NOMO-1 treated with DMSO at 0.1 percent for 48 hours (cell line): ENCODE results near the gene CLEC20A.

Experiments
- DNase-seq: peaks from one replicate; lab custom pipeline; 2025; ENCODE audit not compliant: unreplicated experiment; lab: John Stamatoyannopoulos, UW

The CLEC20A gene

DNA sequence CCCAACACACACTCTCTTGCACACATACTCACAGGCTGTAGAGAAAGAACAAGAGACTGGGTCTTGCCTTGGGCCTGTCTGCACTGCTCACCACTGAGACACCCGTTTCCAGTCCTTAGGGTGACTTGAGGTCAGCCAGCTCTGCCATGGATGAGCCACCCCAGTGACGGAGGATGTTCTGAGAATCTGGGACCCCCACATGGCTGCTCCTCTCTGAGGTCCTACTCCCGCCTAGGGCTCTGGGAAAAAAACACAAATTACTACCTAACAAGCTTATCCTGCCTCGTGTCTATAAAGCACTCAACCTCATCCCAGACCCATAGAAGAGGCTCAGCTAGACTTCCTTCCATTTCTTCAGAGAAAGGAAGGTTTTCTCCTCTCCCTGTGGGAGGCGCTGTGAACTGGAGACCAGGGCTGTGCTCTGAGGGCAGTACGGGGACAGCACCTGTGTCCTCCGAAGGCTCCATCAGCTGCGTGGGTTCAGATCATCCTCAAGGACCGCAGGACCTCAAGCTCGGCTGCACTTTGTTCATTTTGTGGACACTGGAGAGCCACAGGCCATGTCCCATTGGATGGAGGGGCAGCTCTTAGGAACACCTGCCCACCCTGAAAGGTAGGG is 4.3 kb upstream of the CLEC20A start:
- DNase-seq: no peak

DNA sequence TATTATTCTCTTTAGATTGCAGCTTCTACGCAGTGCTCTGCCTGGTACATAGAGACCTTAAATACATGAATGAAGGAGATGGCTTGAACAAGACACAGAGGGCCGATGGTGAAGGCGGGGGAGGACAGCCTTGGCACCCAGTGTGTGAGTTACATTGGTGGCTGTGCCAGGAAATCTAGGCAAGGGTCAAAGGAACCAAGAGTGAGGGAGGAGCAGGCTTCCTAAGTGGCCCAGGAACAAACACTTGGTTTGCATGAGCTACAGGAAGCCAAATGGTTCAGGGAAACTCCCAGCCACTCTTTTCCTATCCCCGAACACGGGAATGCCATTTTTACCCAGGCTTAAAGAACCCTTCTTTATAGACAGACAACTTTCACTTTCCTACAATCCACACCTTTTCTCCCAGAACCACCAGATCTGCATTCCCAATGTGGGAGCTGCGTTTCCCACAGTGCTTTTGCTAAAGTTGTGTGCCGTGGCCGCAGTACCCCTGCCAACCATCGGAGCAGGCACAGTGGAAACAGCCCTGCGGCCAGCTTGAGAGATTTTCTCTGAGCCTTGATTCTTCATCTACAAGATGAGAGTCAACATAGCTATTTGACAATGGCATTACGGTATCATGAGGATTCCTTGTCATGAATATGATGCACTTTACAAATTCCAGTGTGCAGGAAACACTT is 3.5 kb upstream of the CLEC20A start:
- no peak for DNase-seq

DNA sequence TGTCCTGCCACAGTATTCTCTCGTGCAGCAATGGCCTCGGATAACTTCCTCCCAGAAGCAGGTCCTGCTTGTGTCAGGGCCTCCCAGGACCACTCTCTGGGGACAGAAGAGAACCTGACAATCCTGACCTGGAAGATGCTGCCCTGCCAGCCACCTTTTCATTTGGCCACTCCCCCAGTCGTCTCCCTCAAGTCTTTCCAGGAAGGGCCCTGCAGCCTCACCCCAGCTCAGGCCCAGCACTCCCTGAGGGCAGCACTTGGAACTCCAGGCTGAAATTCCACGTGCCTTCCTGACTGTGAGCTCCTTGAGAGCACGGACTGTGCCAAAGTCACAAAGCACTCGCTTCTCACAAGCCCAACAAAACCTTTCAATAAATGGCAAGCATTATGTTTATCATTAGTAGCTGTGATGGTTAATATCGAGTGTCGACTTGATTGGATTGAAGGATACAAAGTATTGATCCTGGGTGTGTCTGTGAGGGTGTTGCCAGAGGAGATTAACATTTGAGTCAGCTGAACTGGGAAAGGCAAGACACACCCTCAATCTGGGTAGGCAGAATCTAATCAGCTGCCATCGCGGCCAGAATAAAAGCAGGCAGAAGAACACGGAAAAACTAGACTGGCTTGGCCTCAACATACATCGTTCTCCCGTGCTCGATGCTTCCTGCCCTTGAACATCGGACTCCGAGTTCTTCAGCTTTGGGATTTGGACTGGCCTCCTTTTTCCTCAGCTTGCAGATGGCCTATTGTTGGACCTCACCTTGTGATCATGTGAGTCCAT is 2.3 kb upstream of the CLEC20A start:
- no peak for DNase-seq

DNA sequence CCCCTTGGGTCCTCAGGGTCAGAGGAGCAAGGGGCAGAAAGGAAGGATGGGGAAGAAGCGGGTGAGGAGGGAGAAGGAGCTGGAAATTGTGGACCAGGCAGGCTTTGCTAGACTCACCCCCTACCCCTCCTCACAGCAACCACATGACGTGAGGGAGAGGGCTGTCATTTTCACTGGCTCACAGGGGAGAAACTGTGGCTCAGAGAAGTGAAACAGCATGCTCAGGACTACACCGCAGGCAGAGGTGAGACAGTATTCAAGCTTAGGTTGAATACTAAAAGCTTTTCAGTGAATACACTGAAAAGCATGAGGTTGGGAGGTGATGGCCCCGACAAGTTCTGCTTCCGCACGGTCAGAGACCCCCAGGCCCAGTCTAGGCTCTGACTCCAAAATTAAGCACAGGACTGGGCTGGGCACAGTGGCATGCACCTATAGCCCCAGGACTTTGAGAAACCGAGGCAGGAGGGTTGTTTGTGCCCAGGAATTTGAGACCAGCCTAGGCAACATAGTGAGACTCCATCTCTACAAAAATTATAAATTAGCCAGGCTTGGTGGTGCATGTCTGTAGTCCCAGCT is 1.2 kb upstream of the CLEC20A start:
- no peak for DNase-seq

DNA sequence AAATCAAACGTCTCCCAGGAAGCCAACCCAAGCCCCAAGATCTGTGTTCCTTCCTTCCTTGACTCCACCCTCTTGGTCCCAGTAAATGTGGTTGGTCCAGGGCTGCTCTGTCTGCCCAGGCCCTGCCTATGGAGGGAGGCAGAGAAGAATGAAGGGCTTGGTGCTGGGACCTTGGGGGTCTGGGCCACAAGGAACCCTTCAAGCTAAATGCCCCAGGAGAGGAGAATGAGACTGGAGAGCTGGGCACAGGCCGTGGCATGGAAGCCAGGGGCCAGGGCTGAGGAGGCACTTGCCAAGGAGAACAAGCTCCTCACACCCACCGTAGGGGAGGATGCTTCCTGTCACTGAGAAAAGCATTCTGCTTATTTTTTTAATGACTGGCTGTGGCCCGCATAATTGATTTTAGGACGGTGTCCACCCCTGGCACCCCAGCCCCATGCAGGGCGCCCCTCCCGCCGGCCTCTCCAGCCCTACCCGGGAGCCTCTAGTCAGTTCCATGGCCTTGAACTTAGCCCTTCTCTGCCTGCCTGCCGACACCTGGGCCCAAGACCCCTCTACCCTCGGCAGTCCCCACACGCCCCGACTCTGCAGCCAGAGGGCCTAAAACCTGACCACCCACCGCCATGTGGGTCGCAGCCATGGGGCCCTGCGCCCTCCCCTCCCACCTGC is 889 bp downstream of the CLEC20A start:
- no peak for DNase-seq

DNA sequence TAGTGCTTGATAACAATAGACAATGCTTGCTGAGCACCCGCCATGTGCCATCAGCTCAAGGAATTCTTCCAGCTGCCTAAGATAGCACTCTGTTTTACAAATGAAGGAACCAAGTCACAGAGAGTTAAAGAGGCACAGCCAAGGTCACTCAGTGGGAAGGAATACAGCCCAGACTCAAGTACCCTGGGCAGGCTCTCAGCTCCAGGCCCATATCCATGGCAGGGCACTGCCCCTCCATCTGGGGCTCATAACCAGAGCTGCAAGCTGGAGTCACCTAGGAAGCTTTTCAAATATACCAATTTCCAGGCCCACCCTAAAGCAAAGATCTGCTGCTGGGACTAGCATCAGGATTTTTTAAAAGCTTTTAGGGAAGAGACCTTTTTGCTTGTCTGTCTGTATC is 1.6 kb downstream of the CLEC20A start:
- DNase-seq: no peak

DNA sequence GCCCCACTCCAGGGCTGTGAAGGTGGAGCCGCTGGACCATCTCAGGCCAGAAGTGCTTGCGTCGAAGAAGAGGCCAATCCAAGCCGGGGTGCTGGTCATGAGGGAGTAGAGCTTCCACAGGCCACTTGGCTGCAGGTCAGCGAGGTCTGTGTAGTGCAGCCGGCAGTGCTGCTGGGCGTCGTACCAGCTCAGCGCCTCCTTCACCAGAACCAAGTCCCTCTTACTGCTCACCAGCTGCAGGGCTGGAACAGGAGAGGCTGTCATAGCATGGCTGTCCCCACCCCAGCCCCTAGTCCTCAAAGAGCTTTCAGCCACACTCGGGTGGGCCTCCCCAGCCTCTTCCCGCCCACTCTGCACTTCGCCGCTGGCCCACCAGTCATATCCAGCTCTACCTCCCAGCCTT is 2.2 kb downstream of the CLEC20A start:
- no peak for DNase-seq

DNA sequence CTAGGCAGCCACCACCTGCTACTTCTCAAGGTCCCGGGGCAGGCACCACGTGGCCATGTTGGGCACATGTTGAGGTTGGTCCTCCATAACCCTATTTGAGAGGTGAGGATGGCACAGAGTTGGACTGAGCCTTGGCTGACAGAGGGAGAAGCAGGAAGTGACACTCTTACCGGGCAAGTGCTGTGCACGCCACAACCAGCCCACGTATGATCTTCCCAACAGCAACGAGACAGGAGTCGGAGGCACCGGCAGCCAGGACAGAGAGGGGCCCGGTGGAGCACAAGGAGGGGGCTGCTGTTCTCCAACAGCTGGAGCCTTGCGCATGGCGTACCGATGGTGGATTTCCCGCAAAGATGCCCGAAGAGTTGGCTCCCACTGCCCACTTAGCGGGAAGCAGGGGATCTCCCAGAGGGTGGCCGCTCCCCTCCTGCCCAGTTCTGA is 3.4 kb downstream of the CLEC20A start:
- no peak for DNase-seq

DNA sequence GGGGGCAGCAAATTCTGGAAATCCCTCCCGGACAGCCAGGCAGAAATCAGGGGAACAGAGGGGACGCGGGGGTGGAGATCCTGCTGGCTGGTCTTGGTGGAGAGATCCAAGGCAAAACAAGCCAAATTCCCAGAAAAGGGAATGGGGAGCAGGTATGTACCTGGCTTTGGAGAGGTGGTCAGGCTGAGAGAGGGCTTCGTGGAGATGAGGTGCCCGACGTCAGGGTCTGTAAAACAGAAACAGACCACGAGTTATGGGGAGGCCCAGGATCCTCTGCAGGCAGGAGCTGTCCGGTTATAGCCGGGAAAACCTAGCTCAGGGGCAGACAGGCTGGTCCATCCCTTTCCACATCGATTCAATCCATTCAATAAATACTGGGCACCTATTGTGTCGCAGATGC is 4.4 kb downstream of the CLEC20A start:
- no peak for DNase-seq

DNA sequence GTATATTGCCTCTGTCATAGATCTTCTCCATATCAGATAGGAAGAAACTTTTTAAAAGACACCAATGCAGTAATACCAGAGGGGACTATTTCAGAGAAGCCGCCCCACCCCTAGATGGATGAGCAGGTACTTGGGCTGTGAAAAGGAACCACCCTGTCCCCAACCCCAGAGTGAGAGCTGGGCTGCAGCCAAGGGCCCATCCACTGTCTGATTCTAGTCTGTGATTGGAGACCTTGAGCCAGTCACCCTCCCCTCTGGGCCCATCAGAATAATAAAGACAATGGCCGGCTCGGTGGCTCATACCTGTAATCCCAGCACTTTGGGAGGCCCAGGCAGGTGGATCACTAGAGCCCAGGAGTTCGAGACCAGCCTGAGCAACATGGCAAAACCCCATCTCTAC is 5.0 kb downstream of the CLEC20A start:
- DNase-seq: no peak

DNA sequence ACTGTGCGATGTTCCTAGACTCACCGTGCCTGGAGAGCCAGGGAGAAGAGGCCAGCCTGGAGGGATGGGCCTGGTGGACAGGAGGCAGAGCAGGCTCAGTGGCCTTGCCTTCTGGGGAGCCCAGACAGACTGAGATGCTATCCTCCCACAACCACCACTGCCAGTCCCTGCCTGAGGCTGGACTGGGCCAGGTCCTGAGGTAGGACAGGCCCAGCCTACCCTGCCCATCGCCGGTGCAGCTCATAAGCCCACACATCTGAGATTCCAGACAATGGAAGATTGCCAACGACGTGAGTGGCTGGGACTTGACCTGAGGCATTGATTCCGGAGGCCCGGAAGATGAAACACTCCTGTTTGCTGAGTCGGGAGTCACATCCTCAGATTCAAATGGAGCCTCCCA is 5.8 kb downstream of the CLEC20A start:
- no peak for DNase-seq

DNA sequence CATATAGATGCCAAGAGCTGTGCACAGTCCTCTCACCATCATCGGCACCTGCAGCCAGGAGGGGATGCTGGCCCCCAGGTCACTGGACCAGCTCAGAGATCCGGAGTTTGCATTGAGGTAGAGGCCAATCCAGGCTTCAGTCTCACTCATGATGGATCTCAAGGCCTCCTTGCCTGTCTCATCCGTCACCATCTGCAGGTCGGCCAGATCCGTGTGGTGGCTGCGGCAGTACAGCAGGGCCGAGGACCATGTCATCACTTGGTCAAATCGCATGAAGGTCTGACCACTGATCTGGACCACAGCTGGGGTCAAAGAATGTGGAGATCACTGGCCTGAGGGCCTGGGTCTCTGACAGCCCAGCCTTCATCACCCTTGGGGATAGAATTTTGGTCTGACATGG is 6.6 kb downstream of the CLEC20A start:
- no peak for DNase-seq

DNA sequence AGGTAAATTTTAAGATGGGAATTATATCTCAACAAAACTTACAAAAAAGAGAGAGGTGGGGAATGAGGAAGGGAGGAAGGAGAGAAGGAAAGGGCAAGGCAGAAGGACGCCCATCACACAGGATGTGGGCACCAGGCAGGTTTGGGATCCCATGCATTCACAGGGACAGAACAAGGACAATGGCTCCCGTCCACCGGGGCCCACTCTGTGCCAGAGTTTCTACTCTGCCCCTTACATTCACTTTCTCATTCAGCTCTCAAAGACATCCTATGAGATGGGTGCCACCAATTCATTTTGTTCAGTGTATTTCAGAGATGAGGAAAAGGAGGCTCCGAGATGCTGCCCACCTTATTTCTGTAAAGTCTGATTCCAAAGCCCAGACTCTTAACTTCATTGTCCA is 7.4 kb downstream of the CLEC20A start:
- no peak for DNase-seq

DNA sequence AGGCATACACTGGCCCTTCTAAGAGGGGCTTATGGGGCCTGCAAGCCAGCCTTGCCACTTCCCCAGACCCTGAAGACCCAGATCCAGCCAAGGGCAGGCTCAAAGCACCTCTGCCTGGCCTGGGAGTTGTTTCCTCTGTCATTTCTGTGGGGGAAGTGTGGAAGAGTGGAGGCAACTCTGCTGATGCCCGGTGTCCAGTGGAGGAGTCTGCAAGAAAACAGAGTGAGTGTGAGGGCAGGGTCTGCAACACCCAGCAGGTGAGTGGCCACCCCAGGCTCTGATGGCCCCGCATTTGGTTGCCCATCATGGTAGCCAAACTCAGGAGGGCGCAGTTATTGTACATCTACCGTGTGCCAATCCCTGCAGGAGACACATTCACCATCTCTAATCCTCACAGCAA is 8.4 kb downstream of the CLEC20A start:
- no peak for DNase-seq

DNA sequence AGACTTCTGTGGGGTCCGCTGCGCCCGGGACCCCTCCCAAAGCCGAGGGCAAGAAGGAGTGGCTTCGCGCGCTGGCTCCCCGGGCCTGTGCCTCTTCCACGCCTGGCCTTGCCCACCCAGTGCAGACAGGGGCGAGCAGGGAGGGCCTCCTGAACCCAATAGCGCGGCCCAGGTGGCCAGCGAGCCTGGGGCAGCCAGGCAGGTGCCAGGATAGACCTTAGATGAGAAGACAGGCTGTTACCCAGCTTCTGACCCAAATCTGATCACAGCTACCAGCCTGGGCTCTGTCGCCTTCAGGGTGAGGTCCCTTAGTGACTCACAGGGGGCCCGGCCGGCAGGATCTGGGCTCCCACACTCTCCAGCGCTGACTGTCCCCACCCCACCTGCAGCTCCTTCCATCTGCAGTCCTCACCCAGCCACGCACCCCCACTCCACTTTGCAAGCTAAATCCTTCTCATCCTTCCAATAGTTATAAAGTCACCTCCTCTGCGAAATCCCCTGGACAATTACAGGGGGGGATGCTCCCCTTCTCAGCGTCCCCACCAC is 9.6 kb downstream of the CLEC20A start:
- DNase-seq: no peak

DNA sequence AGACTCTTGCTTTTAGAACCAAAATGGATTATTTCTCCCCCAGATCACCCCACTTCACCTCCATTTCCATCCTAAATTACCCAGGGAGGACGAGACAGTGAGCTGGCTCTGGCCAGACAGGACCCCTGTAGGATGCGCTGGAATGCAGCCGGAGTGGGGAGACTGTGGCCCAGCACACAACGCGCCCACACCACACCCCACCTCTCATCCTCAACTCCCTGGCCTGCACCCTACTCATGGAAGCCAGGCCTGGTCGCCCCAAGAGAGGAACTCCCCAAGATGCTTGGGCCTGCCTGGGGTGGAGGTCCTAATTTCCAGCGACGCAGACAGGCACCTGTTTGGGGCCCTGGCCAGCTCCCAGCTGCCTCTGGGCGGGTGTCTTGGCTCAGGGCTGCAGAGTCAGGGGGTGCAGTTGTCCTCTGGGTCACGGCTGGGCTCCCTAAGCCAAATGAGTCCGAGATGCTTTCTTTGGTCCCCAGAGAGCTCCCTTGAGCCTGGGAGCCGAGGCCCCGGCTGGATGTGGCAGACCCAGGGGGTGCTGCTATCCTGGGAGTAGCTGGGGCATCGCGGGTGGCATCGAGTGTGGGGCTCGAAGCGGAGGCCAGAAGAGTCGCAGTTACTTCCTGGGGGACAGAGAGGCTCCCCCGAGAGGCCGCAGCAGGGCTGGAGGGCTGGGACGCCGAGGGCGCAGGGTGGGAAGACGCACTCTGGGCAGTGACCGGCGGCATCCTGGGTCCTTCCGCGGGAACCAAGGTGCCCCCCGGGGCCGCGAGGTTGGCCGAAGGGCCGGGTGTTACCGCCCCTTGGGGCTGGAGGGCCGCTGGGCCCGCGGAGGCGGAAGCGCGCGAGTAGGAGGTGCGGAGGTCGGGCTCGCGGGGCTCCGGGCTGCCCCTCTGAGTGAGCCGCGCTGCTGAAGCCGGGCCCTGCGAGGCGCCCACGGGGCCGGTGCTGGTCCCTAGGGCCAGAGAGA is 10.4 kb downstream of the CLEC20A start:
- DNase-seq: no peak

DNA sequence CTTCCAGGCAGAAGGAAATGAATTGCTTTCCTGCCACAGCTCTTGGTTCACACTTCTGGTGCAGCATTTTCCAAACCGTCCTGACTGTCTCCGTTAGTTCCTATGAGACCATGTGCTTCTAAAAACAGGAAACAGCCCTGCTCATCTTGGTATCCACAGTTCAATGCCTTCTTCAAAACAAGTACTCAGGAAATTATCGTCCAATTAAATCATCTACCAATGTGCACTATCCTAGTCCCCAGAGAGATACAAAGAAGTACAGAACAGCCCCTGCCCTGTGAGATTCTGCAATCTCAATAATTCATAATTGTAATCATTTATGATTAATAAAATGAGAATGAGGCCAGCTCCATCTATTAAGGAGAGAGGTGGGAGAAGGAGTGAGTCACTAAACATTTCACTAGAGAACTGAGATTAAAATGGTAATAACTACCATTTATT is 11.2 kb downstream of the CLEC20A start:
- no peak for DNase-seq

DNA sequence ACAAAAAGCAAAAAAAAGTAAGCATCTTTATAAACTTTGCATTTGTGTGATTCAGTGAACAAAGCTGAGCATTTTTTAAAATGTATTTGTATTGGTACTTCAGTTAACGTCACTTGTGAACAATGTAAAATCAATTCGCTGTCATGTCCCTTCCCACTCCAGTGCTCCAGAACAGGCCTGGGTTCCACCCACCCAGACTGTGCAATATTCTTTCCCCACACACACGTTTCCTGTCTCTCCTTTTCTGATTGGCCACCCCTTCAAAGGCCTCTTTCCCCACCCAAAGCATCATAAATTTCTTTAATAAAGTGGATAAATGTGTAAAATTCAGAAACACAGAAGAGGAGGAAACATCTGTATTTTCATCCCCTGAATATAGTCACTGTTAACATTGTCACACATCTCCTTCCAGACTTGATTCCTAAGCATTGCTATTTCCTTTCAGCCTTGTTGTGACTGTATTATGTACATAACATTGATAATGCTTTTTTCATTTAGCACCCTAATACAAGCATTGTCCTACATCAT is 12.0 kb downstream of the CLEC20A start:
- no peak for DNase-seq

DNA sequence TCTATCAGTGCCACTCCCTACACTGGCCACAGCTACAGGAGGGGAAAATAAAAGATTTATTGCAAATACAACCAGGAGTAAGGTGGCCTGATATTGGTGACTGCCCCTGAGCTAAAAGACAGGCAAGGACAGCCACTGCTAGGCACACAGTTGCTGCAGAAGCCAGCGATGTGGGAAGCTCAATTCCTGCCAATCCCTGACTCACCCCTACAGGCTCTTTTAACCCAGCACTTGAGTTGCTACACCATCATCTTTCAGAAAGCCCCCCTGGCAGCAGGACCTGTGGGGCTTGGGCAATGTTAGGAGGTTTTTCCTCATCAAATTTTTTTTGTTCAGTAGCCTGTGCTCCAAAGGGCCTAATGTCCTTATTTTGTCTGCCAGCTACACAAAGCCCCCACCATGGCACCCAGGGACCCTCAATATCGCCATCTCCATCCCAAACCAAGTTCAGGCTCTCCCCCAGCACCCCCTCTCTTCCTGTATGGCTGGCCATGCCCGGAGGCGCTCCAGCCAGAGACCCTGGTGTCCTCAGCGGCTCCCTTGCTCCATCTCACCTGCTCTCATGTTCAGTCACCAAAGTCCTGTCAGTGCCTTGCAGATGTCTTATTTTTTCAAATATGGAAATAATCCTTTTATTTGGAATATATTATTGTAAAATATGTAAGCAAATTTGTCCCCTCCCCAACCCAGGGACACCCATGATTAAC is 13.4 kb downstream of the CLEC20A start:
- DNase-seq: no peak
